Neural cell (in vitro differentiated cells): ENCODE measurements around the gene TDG.

Source experiments
- EP300 ChIP-seq: fragments of 450-650 bp; conservative IDR thresholded peaks from 2 replicates; pipeline ENCODE4 v1.6.1; 2014; ENCODE audit warnings: antibody characterized with exemption, mild to moderate bottlenecking, moderate library complexity; ENCODE audit not compliant: poor library complexity, severe bottlenecking
- EZH2 ChIP-seq: fragments of 200-600, 300-800 bp; shearing (Covaris generic), sonication (generic); IDR thresholded peaks from 2 replicates; pipeline ENCODE4 v1.6.1; 2014; ENCODE audit warnings: antibody characterized with exemption, low read length, borderline replicate concordance, mild to moderate bottlenecking; ENCODE audit not compliant: insufficient read depth, poor library complexity, severe bottlenecking
- MXI1 ChIP-seq: fragments of 450-650 bp; conservative IDR thresholded peaks from 2 replicates; pipeline ENCODE4 v1.6.1; 2014; ENCODE audit warnings: antibody characterized with exemption, mild to moderate bottlenecking; ENCODE audit not compliant: poor library complexity, severe bottlenecking
- POLR2AphosphoS5 ChIP-seq: IDR thresholded peaks from 2 replicates; pipeline ENCODE4 v1.6.1; 2012
- RAD21 ChIP-seq: fragments of 450-650 bp; conservative IDR thresholded peaks from 2 replicates; pipeline ENCODE4 v1.6.1; 2014; ENCODE audit warnings: antibody characterized with exemption, mild to moderate bottlenecking, moderate library complexity
- REST ChIP-seq: IDR thresholded peaks from 2 replicates; pipeline ENCODE4 v1.6.1; 2012; ENCODE audit warnings: borderline replicate concordance
- SMC3 ChIP-seq: fragments of 450-650 bp; conservative IDR thresholded peaks from 2 replicates; pipeline ENCODE4 v1.6.1; 2014; ENCODE audit warnings: antibody characterized with exemption, mild to moderate bottlenecking, moderate library complexity; ENCODE audit not compliant: poor library complexity
- TAF1 ChIP-seq: IDR thresholded peaks from 2 replicates; pipeline ENCODE4 v1.6.1; 2012; ENCODE audit warnings: low read depth
- TF ChIP-seq, protein P1 (sequence below): fragments of 450-650 bp; IDR thresholded peaks from 2 replicates; pipeline ENCODE4 v1.5.1; 2014; ENCODE audit warnings: antibody characterized with exemption, mild to moderate bottlenecking, moderate library complexity; ENCODE audit not compliant: poor library complexity, severe bottlenecking

DNA sequence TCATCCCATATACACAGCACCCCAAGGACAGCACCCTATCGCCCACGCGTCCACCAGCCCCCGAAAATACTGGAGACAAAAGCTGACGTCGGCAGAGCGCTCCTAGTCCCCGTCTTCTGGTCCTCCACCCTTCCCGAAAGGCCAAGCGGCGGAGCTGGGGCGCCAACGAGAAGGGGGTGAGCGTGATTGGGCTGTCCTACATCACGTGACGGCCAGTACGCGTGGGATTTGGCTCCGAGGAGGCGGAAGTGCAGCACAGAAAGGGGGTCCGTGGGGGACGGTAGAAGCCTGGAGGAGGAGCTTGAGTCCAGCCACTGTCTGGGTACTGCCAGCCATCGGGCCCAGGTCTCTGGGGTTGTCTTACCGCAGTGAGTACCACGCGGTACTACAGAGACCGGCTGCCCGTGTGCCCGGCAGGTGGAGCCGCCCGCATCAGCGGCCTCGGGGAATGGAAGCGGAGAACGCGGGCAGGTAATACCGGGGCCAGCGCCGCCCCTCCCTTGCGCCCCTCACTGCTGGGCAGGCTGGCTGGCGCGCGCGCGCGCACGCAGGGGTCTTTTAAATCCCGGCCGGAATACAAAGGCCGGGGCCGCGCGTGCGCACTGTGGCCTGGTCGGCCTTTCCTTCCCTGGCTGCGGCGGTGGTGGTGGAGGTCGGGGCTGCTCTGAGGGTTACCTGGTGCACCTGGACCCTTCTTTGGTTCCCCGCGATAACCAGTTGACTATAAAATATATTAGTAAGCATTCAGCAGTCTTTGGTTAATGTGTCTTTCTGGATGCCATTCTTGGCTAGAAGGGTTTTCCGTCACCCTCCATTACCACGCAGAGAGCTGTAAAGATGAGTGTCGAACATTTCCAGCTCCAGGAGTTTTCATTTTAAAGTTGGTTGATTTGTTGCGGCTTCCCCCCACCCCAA lies at the start of gene TDG:
- TF ChIP-seq POLR2AphosphoS5 (peak; percentile 97), TAF1 (peak; percentile 91), EZH2 (no peak), SMC3 (peak; percentile 68), REST (peak; percentile 93), RAD21 (peak; percentile 60), EP300 (peak; percentile 72), MXI1 (peak; percentile 91)
- TF ChIP-seq, protein P1, sequence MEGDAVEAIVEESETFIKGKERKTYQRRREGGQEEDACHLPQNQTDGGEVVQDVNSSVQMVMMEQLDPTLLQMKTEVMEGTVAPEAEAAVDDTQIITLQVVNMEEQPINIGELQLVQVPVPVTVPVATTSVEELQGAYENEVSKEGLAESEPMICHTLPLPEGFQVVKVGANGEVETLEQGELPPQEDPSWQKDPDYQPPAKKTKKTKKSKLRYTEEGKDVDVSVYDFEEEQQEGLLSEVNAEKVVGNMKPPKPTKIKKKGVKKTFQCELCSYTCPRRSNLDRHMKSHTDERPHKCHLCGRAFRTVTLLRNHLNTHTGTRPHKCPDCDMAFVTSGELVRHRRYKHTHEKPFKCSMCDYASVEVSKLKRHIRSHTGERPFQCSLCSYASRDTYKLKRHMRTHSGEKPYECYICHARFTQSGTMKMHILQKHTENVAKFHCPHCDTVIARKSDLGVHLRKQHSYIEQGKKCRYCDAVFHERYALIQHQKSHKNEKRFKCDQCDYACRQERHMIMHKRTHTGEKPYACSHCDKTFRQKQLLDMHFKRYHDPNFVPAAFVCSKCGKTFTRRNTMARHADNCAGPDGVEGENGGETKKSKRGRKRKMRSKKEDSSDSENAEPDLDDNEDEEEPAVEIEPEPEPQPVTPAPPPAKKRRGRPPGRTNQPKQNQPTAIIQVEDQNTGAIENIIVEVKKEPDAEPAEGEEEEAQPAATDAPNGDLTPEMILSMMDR, result peak; percentile 60
